Measurements from ENCODE around the gene CDK2AP2.

GRCh38 chr11:67472882-67473281, 35.1 kb downstream of the CDK2AP2 start:
- TF ChIP-seq CTCF (IDR thresholded peaks at IDR 0.05; ENCODE audit: extremely low read depth in 1 of 2, insufficient read depth in 1 of 2, low read depth in 1 of 2, low read length in 2 of 2) = no peak
- TF ChIP-seq MYC (IDR thresholded peaks at IDR 0.05; ENCODE audit: low read depth, low read length) = no peak
- TF ChIP-seq EZH2 (IDR thresholded peaks at IDR 0.05; ENCODE audit: borderline replicate concordance, low read depth, low read length, severe bottlenecking) = no peak
- no peak for TF ChIP-seq POLR2AphosphoS5 (IDR thresholded peaks at IDR 0.05; ENCODE audit: insufficient read depth, low read depth, low read length)
- no peak for TF ChIP-seq POLR2A (IDR thresholded peaks at IDR 0.05; ENCODE audit: low read depth, low read length)
- TF ChIP-seq MAX (IDR thresholded peaks at IDR 0.05; ENCODE audit: insufficient read depth, insufficient read length) = no peak
- no peak for TF ChIP-seq FOS (IDR thresholded peaks at IDR 0.05; ENCODE audit: borderline replicate concordance, insufficient read depth, low read length)

All from endothelial cell of umbilical vein (primary cell).